IPS-18a (cell line): ENCODE data around the gene NRP1.

Source experiments
- H3K27ac ChIP-seq: one replicate; pipeline ENCODE4 v1.5.1; 2013; ENCODE audit warnings: low read length
- H3K27me3 ChIP-seq: one replicate; pipeline ENCODE4 v1.6.1; 2013; ENCODE audit warnings: mild to moderate bottlenecking, low read length; ENCODE audit not compliant: control insufficient read depth, insufficient read depth
- H3K36me3 ChIP-seq: one replicate; pipeline ENCODE4 v1.6.1; 2013; ENCODE audit warnings: low read depth, low read length; ENCODE audit not compliant: control insufficient read depth
- H3K4me1 ChIP-seq: one replicate; pipeline ENCODE4 v1.6.1; 2013; ENCODE audit warnings: low read depth, low read length; ENCODE audit not compliant: control insufficient read depth
- H3K4me3 ChIP-seq: one replicate; pipeline ENCODE4 v1.5.1; 2013; ENCODE audit warnings: low read length
- H3K9ac ChIP-seq: one replicate; pipeline ENCODE4 v1.6.1; 2013; ENCODE audit warnings: mild to moderate bottlenecking, low read length, moderate library complexity
- H3K9me3 ChIP-seq: one replicate; pipeline ENCODE4 v1.6.1; 2013; ENCODE audit warnings: low read depth, low read length; ENCODE audit not compliant: control insufficient read depth

NRP1 gene

GRCh38 chr10:33332183-33333065, 2.0 kb downstream of the NRP1 start:
- H3K36me3 ChIP-seq = no peaks in the 10 kb centered on the region
- H3K4me3 ChIP-seq = peak overlapping the region; percentile 73
- peaks cover 11% of the 10 kb centered on the region for H3K4me1 ChIP-seq
- H3K9ac ChIP-seq = no peak overlapping the region
- H3K9me3 ChIP-seq = no peaks in the 10 kb centered on the region
- H3K27me3 ChIP-seq = peaks cover 63% of the 10 kb centered on the region
- H3K27ac ChIP-seq = no peak overlapping the region

DNA sequence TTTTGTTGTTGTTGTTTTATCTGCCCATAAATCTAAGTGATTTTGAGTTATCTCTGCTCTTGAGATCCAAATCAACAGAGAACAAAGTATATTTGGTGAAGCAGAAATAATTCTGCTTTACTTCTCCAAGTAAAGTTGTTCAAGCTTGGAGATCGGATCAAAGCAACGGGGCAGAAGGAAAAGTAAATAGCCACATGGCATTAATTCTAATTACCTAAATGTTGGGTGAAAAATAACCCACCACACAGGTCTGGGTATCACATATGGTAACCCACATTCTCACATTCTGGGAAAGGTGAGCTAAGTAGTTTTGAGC, 3.1 kb downstream of the NRP1 start:
- H3K27me3 ChIP-seq = peaks cover 52% of the 10 kb centered on the region
- H3K4me1 ChIP-seq = peaks cover 11% of the 10 kb centered on the region
- no peaks in the 10 kb centered on the region for H3K9me3 ChIP-seq
- no peaks in the 10 kb centered on the region for H3K36me3 ChIP-seq
- H3K9ac ChIP-seq = no peak overlapping the region
- H3K4me3 ChIP-seq = no peak overlapping the region
- H3K27ac ChIP-seq = no peak overlapping the region

- no peaks in the 10 kb centered on the region for H3K36me3 ChIP-seq
- H3K9me3 ChIP-seq = no peaks in the 10 kb centered on the region
- H3K27me3 ChIP-seq = peaks cover 47% of the 10 kb centered on the region
- H3K4me3 ChIP-seq = no peak overlapping the region
- no peak overlapping the region for H3K9ac ChIP-seq
- H3K27ac ChIP-seq = no peak overlapping the region
- H3K4me1 ChIP-seq = peaks cover 11% of the 10 kb centered on the region
Observed at GRCh38 chr10:33330543-33331378, 3.7 kb downstream of the NRP1 start.

- peaks cover 11% of the 10 kb centered on the region for H3K4me1 ChIP-seq
Observed at GRCh38 chr10:33329178-33329577, 5.3 kb downstream of the NRP1 start.

DNA sequence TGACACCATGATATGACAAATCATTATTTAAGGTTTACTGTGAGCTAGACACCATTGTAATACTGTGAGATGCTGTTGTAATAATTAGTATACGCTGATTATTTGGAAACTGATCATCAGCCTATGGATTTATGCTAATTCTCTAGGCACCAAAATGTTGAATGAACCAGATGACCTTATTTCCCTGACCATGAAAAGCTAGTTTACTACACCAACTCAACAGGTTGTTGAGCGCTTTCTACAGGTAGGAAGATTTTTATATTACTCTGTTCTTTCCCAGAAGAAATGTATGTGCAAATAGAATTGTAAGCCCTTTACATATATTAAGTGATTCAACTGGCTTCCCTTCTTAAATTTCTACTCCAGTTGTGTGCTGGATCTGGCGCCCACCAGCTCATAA, 6.2 kb downstream of the NRP1 start:
- Histone ChIP-seq H3K27me3 (peaks cover 23% of the 10 kb centered on the region), H3K4me1 (peaks cover 8% of the 10 kb centered on the region), H3K36me3 (no peaks in the 10 kb centered on the region), H3K4me3 (no peak overlapping the region), H3K27ac (no peak overlapping the region), H3K9me3 (no peaks in the 10 kb centered on the region), H3K9ac (no peak overlapping the region)

More at GRCh38 chr10:33329178-33329577, 5.3 kb downstream of the NRP1 start:
- Histone ChIP-seq H3K9me3 (no peaks in the 10 kb centered on the region), H3K27me3 (peaks cover 33% of the 10 kb centered on the region), H3K36me3 (no peaks in the 10 kb centered on the region), H3K9ac (no peak overlapping the region), H3K4me3 (no peak overlapping the region), H3K27ac (no peak overlapping the region)

DNA sequence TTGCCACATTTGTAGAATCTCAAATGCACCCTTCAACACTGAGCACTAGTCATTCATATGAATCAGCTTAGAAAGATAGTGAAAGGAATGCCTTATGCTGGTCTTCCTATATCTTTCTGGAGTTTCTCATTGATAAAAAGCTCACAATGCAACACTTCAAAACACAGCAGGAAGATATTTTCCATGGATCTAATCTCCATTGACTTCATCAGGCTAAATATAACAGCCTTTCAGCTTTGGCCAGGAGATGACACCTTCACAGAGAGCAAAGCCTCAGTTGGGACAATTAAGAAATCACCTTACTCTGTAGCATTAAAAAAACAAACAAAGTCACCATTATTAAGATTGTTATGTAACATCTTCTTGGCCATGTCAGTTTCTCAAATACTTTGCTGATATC, 6.7 kb downstream of the NRP1 start:
- Histone ChIP-seq H3K4me3 (no peak overlapping the region), H3K4me1 (peaks cover 6% of the 10 kb centered on the region), H3K9ac (no peak overlapping the region), H3K36me3 (no peaks in the 10 kb centered on the region), H3K27me3 (peaks cover 18% of the 10 kb centered on the region), H3K9me3 (no peaks in the 10 kb centered on the region), H3K27ac (no peak overlapping the region)

GRCh38 chr10:33326933-33327332, 7.5 kb downstream of the NRP1 start:
- H3K4me3 ChIP-seq = no peak overlapping the region
- peaks cover 10% of the 10 kb centered on the region for H3K27me3 ChIP-seq
- H3K9me3 ChIP-seq = no peaks in the 10 kb centered on the region
- no peak overlapping the region for H3K27ac ChIP-seq
- no peaks in the 10 kb centered on the region for H3K36me3 ChIP-seq
- H3K9ac ChIP-seq = no peak overlapping the region
- H3K4me1 ChIP-seq = peaks cover 6% of the 10 kb centered on the region

- no peak overlapping the region for H3K27ac ChIP-seq
- no peaks in the 10 kb centered on the region for H3K36me3 ChIP-seq
- H3K4me3 ChIP-seq = no peak overlapping the region
- peaks cover 6% of the 10 kb centered on the region for H3K4me1 ChIP-seq
- H3K27me3 ChIP-seq = peaks cover under 1% of the 10 kb centered on the region
- no peak overlapping the region for H3K9ac ChIP-seq
- no peaks in the 10 kb centered on the region for H3K9me3 ChIP-seq
Observed at GRCh38 chr10:33325929-33326328, 8.5 kb downstream of the NRP1 start.

- Histone ChIP-seq H3K36me3 (no peaks in the 10 kb centered on the region), H3K27ac (no peak overlapping the region), H3K4me3 (no peak overlapping the region), H3K27me3 (no peaks in the 10 kb centered on the region), H3K9ac (no peak overlapping the region), H3K4me1 (peaks cover 3% of the 10 kb centered on the region), H3K9me3 (no peaks in the 10 kb centered on the region)
Observed at GRCh38 chr10:33323721-33324120, 10.7 kb downstream of the NRP1 start.

GRCh38 chr10:33321516-33321915, 13.0 kb downstream of the NRP1 start:
- no peak overlapping the region for H3K9ac ChIP-seq
- H3K27me3 ChIP-seq = no peaks in the 10 kb centered on the region
- H3K4me3 ChIP-seq = no peak overlapping the region
- no peaks in the 10 kb centered on the region for H3K4me1 ChIP-seq
- no peaks in the 10 kb centered on the region for H3K9me3 ChIP-seq
- H3K27ac ChIP-seq = no peak overlapping the region
- no peaks in the 10 kb centered on the region for H3K36me3 ChIP-seq

GRCh38 chr10:33320288-33320687, 14.2 kb downstream of the NRP1 start:
- Histone ChIP-seq H3K4me1 (no peaks in the 10 kb centered on the region), H3K9me3 (no peaks in the 10 kb centered on the region), H3K36me3 (no peaks in the 10 kb centered on the region), H3K27me3 (no peaks in the 10 kb centered on the region), H3K4me3 (no peak overlapping the region), H3K9ac (no peak overlapping the region), H3K27ac (no peak overlapping the region)
